Stimulated activated CD8-positive, alpha-beta memory T cell treated with anti-CD3 and anti-CD28 coated beads, Interleukin-2, amount 100 ng/mL, for 48 hours (primary cell): Measurements from ENCODE around the gene MRPL1.
"Not testable (repeated sequence)": the region's sequence is repeated elsewhere in the genome, so short reads cannot be mapped to it uniquely, and the experiment has no call there.

Source experiments
- DNase-seq, 2 donors: peaks; one replicate each; pipeline ENCODE4 v3.0.0-alpha.2; 2020; ENCODE audit warnings: low read depth in 2 of 2

The MRPL1 gene

GRCh38 chr4:77913348-77913747, 50.7 kb downstream of the MRPL1 start:
- DNase-seq = no peak

- no peak for DNase-seq
These were observed 54.4 kb downstream of the MRPL1 start for GRCh38 chr4:77917075-77917474.

GRCh38 chr4:77917601-77918000, 55.0 kb downstream of the MRPL1 start:
- no peak for DNase-seq

GRCh38 chr4:77920371-77920770, 57.7 kb downstream of the MRPL1 start:
- DNase-seq = no peak

GRCh38 chr4:77921701-77922100, 59.1 kb downstream of the MRPL1 start:
- DNase-seq = no peak

- DNase-seq = no peak
These were observed 59.8 kb downstream of the MRPL1 start for GRCh38 chr4:77922158-77923094.

GRCh38 chr4:77927991-77928925, 65.6 kb downstream of the MRPL1 start:
- DNase-seq = no peak

GRCh38 chr4:77930154-77930639, 67.6 kb downstream of the MRPL1 start:
- no peak for DNase-seq

GRCh38 chr4:77930876-77931275, 68.2 kb downstream of the MRPL1 start:
- no peak for DNase-seq

GRCh38 chr4:77931452-77932135, 69.0 kb downstream of the MRPL1 start:
- DNase-seq = no peak

GRCh38 chr4:77938560-77938959, 75.9 kb downstream of the MRPL1 start:
- no peak for DNase-seq

GRCh38 chr4:77945929-77946328, 83.3 kb downstream of the MRPL1 start:
- DNase-seq = not testable (repeated sequence)

GRCh38 chr4:77950203-77950602, 87.6 kb downstream of the MRPL1 start:
- no peak for DNase-seq

- DNase-seq = no peak
These were observed 89.8 kb downstream of the MRPL1 start for GRCh38 chr4:77952457-77952856.

- no peak for DNase-seq
These were observed 92.1 kb downstream of the MRPL1 start for GRCh38 chr4:77954690-77955089.

- no peak for DNase-seq
These were observed 94.3 kb downstream of the MRPL1 start for GRCh38 chr4:77956917-77957316.

- DNase-seq = no peak
These were observed 96.3 kb downstream of the MRPL1 start for GRCh38 chr4:77958897-77959296.

- DNase-seq = no peak
These were observed 97.1 kb downstream of the MRPL1 start for GRCh38 chr4:77959566-77960338.

- DNase-seq = no peak
These were observed 97.7 kb downstream of the MRPL1 start for GRCh38 chr4:77960367-77960766.

GRCh38 chr4:77963004-77963403, 100.4 kb downstream of the MRPL1 start:
- no peak for DNase-seq

- DNase-seq = not testable (repeated sequence)
These were observed 111.0 kb downstream of the MRPL1 start for GRCh38 chr4:77973657-77974056.
